Measurements from ENCODE around the gene CLEC11A. TPM values are rescaled to one million over a fixed set of nuclear protein-coding genes. Genes with fewer than 3 reads are reported as not detected.

The CLEC11A gene
- total and polyA plus RNA-seq, 9 of the 15 experiments (the other 6 are each of a cell fraction or from before 2014, with no cell fraction given) = 0.39 to 43.9 (median 3.4) TPM

DNA sequence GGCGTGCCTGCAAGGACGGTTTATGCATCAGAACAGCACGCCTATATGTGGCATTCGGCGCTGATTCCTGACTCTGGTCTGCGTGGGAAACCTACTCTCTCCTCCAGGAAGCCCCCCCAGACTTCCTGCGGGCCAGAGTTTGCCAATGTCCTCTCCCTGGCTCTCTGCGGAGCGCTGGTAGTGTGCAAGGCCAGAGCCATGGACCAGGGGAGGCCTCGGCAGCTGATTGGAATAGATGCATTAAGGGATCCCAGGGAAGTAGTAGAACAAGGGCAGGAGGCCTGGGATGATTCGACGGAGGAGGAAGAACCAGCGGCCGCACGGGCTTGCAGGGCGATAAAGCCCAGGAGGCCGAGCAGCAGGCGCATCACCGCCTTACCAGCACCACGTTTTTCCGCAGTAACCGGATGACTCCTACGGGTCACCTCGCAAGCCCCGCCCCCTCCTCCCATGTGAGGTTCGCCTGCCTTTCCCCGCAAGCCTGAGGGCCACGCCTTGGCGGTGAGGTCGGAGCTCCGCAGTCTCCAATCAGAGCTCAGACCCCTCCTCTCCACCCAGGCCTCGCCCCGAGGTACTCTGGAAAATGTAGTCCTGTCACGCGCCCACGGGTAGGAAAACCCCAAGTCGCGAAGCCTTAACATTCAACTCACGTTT is 5.0 kb downstream of the CLEC11A start (continued):
- TF ChIP-seq, protein P1, sequence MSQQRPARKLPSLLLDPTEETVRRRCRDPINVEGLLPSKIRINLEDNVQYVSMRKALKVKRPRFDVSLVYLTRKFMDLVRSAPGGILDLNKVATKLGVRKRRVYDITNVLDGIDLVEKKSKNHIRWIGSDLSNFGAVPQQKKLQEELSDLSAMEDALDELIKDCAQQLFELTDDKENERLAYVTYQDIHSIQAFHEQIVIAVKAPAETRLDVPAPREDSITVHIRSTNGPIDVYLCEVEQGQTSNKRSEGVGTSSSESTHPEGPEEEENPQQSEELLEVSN (IDR thresholded peaks at IDR 0.05; ENCODE audit: borderline replicate concordance in 1 of 2, extremely low read depth in 1 of 2, insufficient read depth in 1 of 2, insufficient read length in 1 of 2, low read depth in 1 of 2, low read length in 1 of 2, poor library complexity in 1 of 2, severe bottlenecking in 1 of 2) = peak; percentile 85 to 91
- TF ChIP-seq, protein P2, sequence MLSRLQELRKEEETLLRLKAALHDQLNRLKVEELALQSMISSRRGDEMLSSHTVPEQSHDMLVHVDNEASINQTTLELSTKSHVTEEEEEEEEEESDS (CRISPR knock-in tag; IDR thresholded peaks at IDR 0.05) = no peak
- peak; percentile 68; the same call in 1 of the 2 replicates for TF ChIP-seq E2F3 (CRISPR knock-in tag; IDR thresholded peaks at IDR 0.05)
- 0 out of 2 replicates have a peak, but pooled peaks have one; percentile 16 for TF ChIP-seq CAMTA2 (CRISPR knock-in tag; conservative IDR thresholded peaks at IDR 0.05)
- TF ChIP-seq, protein P3, sequence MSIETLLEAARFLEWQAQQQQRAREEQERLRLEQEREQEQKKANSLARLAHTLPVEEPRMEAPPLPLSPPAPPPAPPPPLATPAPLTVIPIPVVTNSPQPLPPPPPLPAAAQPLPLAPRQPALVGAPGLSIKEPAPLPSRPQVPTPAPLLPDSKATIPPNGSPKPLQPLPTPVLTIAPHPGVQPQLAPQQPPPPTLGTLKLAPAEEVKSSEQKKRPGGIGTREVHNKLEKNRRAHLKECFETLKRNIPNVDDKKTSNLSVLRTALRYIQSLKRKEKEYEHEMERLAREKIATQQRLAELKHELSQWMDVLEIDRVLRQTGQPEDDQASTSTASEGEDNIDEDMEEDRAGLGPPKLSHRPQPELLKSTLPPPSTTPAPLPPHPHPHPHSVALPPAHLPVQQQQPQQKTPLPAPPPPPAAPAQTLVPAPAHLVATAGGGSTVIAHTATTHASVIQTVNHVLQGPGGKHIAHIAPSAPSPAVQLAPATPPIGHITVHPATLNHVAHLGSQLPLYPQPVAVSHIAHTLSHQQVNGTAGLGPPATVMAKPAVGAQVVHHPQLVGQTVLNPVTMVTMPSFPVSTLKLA (conservative IDR thresholded peaks at IDR 0.05) = peak; percentile 82 to 93
- peak; percentile 53 for TF ChIP-seq FOSL1 (tag; conservative IDR thresholded peaks at IDR 0.05)
- TF ChIP-seq, protein P4, sequence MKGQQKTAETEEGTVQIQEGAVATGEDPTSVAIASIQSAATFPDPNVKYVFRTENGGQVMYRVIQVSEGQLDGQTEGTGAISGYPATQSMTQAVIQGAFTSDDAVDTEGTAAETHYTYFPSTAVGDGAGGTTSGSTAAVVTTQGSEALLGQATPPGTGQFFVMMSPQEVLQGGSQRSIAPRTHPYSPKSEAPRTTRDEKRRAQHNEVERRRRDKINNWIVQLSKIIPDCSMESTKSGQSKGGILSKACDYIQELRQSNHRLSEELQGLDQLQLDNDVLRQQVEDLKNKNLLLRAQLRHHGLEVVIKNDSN (CRISPR knock-in tag; IDR thresholded peaks at IDR 0.05) = peak; percentile 84
- peak; percentile 67; the same call in 1 of the 2 replicates for TF ChIP-seq PHF8 (IDR thresholded peaks at IDR 0.05; ENCODE audit: borderline replicate concordance, low read length)
- TF ChIP-seq SRF (CRISPR knock-in tag; IDR thresholded peaks at IDR 0.05) = peak in 1 of 2 experiments; percentile 64; a peak in 2 of 4 replicates
- TF ChIP-seq EGR1 (conservative IDR thresholded peaks at IDR 0.05) = peak; percentile 86
- peak; percentile 64; the same call in 1 of the 2 replicates for TF ChIP-seq RNF2 (IDR thresholded peaks at IDR 0.05)
- 0 out of 2 replicates have a peak, but pooled peaks have one; percentile 28 for TF ChIP-seq SMARCE1 (IDR thresholded peaks at IDR 0.05)
- no peak for TF ChIP-seq ZZZ3 (IDR thresholded peaks at IDR 0.05)
- peak; percentile 23; the same call in 1 of the 2 replicates for TF ChIP-seq TRIM28 (IDR thresholded peaks at IDR 0.05)
- peak; percentile 84 for TF ChIP-seq RBBP5 (IDR thresholded peaks at IDR 0.05; ENCODE audit: borderline replicate concordance, insufficient read depth, low read length, poor library complexity, severe bottlenecking)
- TF ChIP-seq, protein P5, sequence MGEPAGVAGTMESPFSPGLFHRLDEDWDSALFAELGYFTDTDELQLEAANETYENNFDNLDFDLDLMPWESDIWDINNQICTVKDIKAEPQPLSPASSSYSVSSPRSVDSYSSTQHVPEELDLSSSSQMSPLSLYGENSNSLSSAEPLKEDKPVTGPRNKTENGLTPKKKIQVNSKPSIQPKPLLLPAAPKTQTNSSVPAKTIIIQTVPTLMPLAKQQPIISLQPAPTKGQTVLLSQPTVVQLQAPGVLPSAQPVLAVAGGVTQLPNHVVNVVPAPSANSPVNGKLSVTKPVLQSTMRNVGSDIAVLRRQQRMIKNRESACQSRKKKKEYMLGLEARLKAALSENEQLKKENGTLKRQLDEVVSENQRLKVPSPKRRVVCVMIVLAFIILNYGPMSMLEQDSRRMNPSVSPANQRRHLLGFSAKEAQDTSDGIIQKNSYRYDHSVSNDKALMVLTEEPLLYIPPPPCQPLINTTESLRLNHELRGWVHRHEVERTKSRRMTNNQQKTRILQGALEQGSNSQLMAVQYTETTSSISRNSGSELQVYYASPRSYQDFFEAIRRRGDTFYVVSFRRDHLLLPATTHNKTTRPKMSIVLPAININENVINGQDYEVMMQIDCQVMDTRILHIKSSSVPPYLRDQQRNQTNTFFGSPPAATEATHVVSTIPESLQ (CRISPR knock-in tag; IDR thresholded peaks at IDR 0.05) = 0 out of 2 replicates have a peak, but pooled peaks have one; percentile 68
- TF ChIP-seq CCNT2 (IDR thresholded peaks at IDR 0.05; ENCODE audit: borderline replicate concordance, extremely low read depth, insufficient read length, low read depth, low read length) = peak; percentile 87
- no peak for TF ChIP-seq MED1 (CRISPR knock-in tag; IDR thresholded peaks at IDR 0.05; ENCODE audit: borderline replicate concordance)
- TF ChIP-seq CXXC5 (CRISPR knock-in tag; IDR thresholded peaks at IDR 0.05) = peak; percentile 92
- TF ChIP-seq SMARCA5 (IDR thresholded peaks at IDR 0.05) = 0 out of 2 replicates have a peak, but pooled peaks have one; percentile 28
- TF ChIP-seq ZFP30 (CRISPR knock-in tag; IDR thresholded peaks at IDR 0.05; ENCODE audit: borderline replicate concordance) = no peak
